Bronchial epithelial cell (primary cell): ENCODE measurements around the gene SEC14L6. TPM values are rescaled to one million over a fixed set of nuclear protein-coding genes. Genes with fewer than 3 reads are reported as not detected.
"Not testable (repeated sequence)": the region's sequence is repeated elsewhere in the genome, so short reads cannot be mapped to it uniquely, and the experiment has no call there.

Experiments
- DNase-seq: peaks from one replicate; pipeline ENCODE4 v3.0.0-alpha.2; 2010; ENCODE audit warnings: low read depth
- FAIRE-seq: peaks from 2 replicates; lab custom pipeline; 2011; peaks lifted over from hg19 to GRCh38; lab: Jason Lieb, UNC
- H3K27me3 ChIP-seq: 2 replicates; pipeline ENCODE4 v1.5.1; 2011; ENCODE audit warnings: low read length; ENCODE audit not compliant: control insufficient read depth, insufficient read depth
- H3K36me3 ChIP-seq: 2 replicates; pipeline ENCODE4 v1.5.1; 2011; ENCODE audit warnings: low read length; ENCODE audit not compliant: control insufficient read depth, insufficient read depth
- H3K4me3 ChIP-seq: 2 replicates; pipeline ENCODE4 v1.5.1; 2011; ENCODE audit warnings: mild to moderate bottlenecking, low read depth, low read length, control low read depth
- total RNA-seq: library from RNA; depleted of rRNA; stranded (reverse); fragments of >200 nt; gene quantifications from 2 replicates; pipeline ENCODE4 v1.2.1, GENCODE V29; 2014
- TF ChIP-seq, protein P1 (sequence below): IDR thresholded peaks from 2 replicates; pipeline ENCODE4 v1.5.1; 2011; ENCODE audit warnings: mild to moderate bottlenecking, moderate library complexity, low read length, control low read depth, inconsistent platforms; ENCODE audit not compliant: insufficient read depth, severe bottlenecking

Gene SEC14L6
- total RNA-seq, 1 donor from 2014 or later, result not detected

DNA sequence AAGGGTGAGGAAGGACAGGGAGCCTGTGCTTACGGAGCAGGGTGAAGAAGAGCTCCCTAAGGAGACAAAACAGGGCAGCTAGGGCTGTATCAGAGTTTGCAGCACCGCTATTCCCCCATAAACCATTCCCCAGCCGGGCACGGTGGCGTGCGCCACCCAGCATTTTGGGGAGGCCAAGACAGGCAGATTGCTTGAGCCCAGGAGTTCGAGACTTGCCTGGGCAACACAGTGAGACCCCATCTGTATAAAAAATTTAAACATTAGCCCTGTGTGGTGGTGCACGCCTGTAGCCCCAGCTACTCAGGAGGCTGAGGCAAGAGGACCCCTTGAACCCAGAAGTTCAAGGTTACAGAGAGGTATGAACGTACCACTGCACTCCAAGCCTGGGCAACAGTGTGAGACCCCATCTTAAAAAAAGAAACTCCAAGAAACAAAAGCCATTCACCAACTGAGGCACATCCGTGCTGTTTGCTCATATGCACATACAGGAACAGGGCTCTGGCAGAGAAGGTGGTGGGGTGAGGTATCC, 23.2 kb upstream of the SEC14L6 start:
- no peak for FAIRE-seq
- TF ChIP-seq, protein P1, sequence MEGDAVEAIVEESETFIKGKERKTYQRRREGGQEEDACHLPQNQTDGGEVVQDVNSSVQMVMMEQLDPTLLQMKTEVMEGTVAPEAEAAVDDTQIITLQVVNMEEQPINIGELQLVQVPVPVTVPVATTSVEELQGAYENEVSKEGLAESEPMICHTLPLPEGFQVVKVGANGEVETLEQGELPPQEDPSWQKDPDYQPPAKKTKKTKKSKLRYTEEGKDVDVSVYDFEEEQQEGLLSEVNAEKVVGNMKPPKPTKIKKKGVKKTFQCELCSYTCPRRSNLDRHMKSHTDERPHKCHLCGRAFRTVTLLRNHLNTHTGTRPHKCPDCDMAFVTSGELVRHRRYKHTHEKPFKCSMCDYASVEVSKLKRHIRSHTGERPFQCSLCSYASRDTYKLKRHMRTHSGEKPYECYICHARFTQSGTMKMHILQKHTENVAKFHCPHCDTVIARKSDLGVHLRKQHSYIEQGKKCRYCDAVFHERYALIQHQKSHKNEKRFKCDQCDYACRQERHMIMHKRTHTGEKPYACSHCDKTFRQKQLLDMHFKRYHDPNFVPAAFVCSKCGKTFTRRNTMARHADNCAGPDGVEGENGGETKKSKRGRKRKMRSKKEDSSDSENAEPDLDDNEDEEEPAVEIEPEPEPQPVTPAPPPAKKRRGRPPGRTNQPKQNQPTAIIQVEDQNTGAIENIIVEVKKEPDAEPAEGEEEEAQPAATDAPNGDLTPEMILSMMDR, result no peak
- Histone ChIP-seq H3K36me3 (no peaks in the 10 kb centered on the region), H3K4me3 (no peak overlapping the region), H3K27me3 (no peaks in the 10 kb centered on the region)
- DNase-seq, result no peak

DNA sequence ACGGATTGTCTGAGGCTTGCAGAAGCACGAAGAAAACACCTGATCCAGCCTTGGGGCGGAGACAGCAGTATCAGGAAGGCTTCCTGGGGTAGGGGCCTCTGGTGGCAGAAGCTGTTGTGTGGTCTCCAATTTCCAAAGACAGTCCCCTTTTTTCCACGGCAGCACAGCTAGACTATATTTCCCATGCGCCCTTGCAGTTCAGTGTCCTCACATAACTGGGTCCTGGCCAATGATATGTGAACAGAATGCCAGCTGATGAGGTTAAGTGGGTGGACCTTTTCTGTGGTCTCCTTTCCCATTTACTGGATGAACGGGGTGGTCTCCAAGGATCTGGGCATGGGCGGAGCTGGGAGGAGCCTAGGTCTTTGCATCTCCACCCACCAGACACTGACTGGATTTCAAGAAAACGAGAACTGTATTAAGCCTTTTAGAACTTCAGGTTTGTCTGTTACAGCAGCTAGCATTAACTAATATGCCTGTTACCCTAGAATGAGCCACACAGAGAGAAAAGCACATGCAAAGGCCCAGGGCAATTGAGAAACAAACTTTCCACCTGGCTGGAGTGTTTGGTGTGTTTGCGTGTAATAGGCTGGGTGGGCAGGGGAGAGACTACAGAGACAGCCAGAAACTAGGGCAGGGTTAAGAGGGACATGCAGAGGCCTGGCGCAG, 21.7 kb upstream of the SEC14L6 start:
- FAIRE-seq, result no peak
- TF ChIP-seq, protein P1, result no peak
- H3K36me3 ChIP-seq, result no peaks in the 10 kb centered on the region
- no peak for DNase-seq
- no peak overlapping the region for H3K4me3 ChIP-seq
- H3K27me3 ChIP-seq, result no peaks in the 10 kb centered on the region

DNA sequence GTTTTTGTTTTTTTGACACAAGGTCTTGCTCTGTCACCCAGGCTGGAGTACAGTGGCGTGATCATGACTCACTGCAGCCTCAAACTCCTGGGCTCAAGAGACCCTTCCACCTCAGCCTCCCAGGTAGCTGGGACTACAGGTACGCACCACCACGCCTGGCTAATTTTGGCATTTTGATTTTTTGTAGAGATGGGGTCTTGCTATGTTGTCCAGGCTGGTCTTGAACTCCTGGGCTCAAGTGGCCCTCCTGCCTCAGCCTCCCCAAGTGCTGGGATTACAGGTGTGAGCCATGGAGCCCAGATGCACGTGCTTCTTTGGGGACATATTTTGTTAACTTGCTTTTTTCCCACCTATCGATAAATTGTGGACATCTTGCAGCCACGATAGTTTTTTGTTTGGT, 20.7 kb upstream of the SEC14L6 start:
- FAIRE-seq, DNase-seq, H3K4me3 ChIP-seq, H3K27me3 ChIP-seq, H3K36me3 ChIP-seq: not testable (repeated sequence)

DNA sequence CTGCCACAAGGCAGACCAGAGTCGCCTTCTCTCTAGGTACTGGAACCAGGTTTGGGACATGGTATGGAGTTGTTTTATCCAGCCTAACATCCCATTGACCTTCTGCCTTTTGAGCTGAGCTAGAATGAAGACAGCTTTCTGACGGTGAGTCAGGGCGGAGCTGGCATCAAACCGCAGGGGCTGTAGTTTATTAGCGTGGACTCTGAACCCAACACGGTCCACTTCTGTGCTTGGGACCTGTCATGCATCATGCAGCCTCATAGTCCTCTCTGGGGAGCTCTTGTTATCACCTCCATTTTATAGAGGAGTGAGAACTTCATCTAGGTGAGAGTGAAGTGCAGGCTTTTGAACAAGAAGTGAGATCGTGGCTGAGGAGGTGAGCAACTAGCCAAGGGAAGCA, 19.6 kb upstream of the SEC14L6 start:
- FAIRE-seq, result peak; percentile 13
- TF ChIP-seq, protein P1, result no peak

DNA sequence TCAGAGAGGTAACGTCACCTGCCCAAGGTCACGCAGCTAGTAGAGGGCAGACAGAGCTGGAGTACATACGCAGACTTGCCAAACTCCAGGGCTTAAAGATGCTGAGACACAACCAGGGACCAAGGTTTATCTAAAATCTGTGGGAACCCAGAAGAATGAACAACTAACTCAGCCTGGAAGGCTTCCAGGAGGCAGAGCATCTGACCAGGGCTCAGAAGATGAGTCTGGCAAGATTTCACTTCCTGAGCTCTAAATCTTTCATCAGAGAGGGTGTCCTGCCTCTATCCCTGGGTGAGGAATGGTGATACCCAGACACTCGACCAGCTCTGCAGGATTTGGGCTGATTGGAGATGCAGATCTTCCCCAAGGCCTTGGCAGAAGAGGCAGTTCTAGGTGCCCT, 18.8 kb upstream of the SEC14L6 start:
- TF ChIP-seq, protein P1, result no peak
- FAIRE-seq (peak; percentile 7), DNase-seq (no peak)
- no peaks in the 10 kb centered on the region for H3K27me3 ChIP-seq
- H3K36me3 ChIP-seq, result no peaks in the 10 kb centered on the region
- H3K4me3 ChIP-seq, result no peak overlapping the region

More for the DNA sequence above, 19.6 kb upstream of the SEC14L6 start:
- Histone ChIP-seq H3K36me3 (no peaks in the 10 kb centered on the region), H3K27me3 (no peaks in the 10 kb centered on the region), H3K4me3 (no peak overlapping the region)
- no peak for DNase-seq

DNA sequence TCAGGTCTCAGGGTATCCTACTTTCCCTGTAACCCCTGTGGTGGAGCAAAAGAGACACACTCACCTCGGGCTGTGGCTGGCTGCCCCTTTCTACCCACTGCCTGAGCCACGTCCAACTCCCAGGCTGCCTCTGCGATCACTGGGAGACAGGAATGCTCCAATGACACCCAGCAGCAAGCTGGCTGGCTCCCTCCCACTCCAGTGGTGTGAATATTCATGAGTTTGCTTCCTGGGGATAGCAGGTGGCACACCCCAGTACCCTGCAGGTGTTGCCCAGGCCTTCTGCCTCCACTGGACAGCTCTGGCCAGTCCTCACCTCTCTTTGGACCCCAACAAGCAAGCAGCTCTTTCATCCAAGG, 18.2 kb upstream of the SEC14L6 start:
- H3K36me3 ChIP-seq, result no peaks in the 10 kb centered on the region
- TF ChIP-seq, protein P1, result no peak
- no peak overlapping the region for H3K4me3 ChIP-seq
- DNase-seq, result no peak
- FAIRE-seq, result no peak
- no peaks in the 10 kb centered on the region for H3K27me3 ChIP-seq
